HEK293 (cell line): ENCODE measurements around the gene DSG1.

Experiments
- CTCF ChIA-PET: fragments of 350-600 bp; formaldehyde crosslinking; extraction: SDS; loops from one replicate; lab custom pipeline; 2021; ENCODE audit warnings: antibody characterized with exemption; lab: Yijun Ruan, JAX
- POLR2A ChIA-PET: fragments of 300-600 bp; formaldehyde crosslinking; extraction: SDS; loops from one replicate; lab custom pipeline; 2020; ENCODE audit warnings: antibody characterized with exemption, inconsistent platforms; lab: Yijun Ruan, JAX
- H3K27ac ChIP-seq: fragments of 200-500 bp; sonication (Bioruptor generic); 2 replicates; pipeline ENCODE4 v1.5.1; 2014; ENCODE audit warnings: low read depth, low read length, control low read depth, inconsistent platforms; ENCODE audit errors: extremely low read depth
- H3K36me3 ChIP-seq, 2 experiments: fragments of 200-500 bp in 1 of 2; sonication (Bioruptor generic) in 1 of 2; 1 replicate in 1 of 2; 2 replicates in 1 of 2; pipeline ENCODE4 v1.5.1; 2014 to 2017; ENCODE audit warnings: inconsistent platforms in 2 of 2, low read length in 2 of 2; ENCODE audit not compliant: control insufficient read depth in 2 of 2, insufficient read depth in 1 of 2
- H3K4me1 ChIP-seq: fragments of 200-500 bp; sonication (Bioruptor generic); 2 replicates; pipeline ENCODE4 v1.5.1; 2014; ENCODE audit warnings: mild to moderate bottlenecking, low read length, inconsistent platforms; ENCODE audit not compliant: control insufficient read depth, insufficient read depth
- H3K4me3 ChIP-seq: 2 replicates; pipeline ENCODE4 v1.5.1; 2011; ENCODE audit warnings: low read depth, mild to moderate bottlenecking, control low read depth, low read length, moderate library complexity
- H3K9me3 ChIP-seq: fragments of 200-500 bp; sonication (Bioruptor generic); 2 replicates; pipeline ENCODE4 v1.5.1; 2014; ENCODE audit warnings: low read depth, low read length, inconsistent platforms; ENCODE audit not compliant: control insufficient read depth, insufficient read depth
- GLIS1 ChIP-seq: fragments of 450-650 bp; formaldehyde crosslinking; IDR thresholded peaks from 2 replicates; pipeline ENCODE4 v1.5.1; 2016; ENCODE audit warnings: missing biosample characterization, missing genetic modification characterization
- KLF16 ChIP-seq: fragments of 450-650 bp; formaldehyde crosslinking; IDR thresholded peaks from 2 replicates; pipeline ENCODE4 v1.5.1; 2017; ENCODE audit warnings: missing biosample characterization, missing genetic modification characterization
- KLF9 ChIP-seq: fragments of 450-650 bp; formaldehyde crosslinking; IDR thresholded peaks from 2 replicates; pipeline ENCODE4 v1.5.1; 2016; ENCODE audit warnings: missing biosample characterization, missing genetic modification characterization, low read depth
- SP3 ChIP-seq: fragments of 450-650 bp; formaldehyde crosslinking; IDR thresholded peaks from 2 replicates; pipeline ENCODE4 v1.5.1; 2016; ENCODE audit warnings: missing biosample characterization, missing genetic modification characterization
- ZFP37 ChIP-seq: fragments of 450-650 bp; formaldehyde crosslinking; IDR thresholded peaks from 2 replicates; pipeline ENCODE4 v1.5.1; 2016; ENCODE audit warnings: missing biosample characterization, missing genetic modification characterization
- ZNF146 ChIP-seq: fragments of 450-650 bp; formaldehyde crosslinking; IDR thresholded peaks from 2 replicates; pipeline ENCODE4 v1.5.1; 2016; ENCODE audit warnings: missing biosample characterization, missing genetic modification characterization
- ZNF157 ChIP-seq: fragments of 450-650 bp; formaldehyde crosslinking; IDR thresholded peaks from 2 replicates; pipeline ENCODE4 v1.5.1; 2016; ENCODE audit warnings: missing biosample characterization, missing genetic modification characterization
- ZNF202 ChIP-seq: fragments of 450-650 bp; formaldehyde crosslinking; IDR thresholded peaks from 2 replicates; pipeline ENCODE4 v1.5.1; 2016; ENCODE audit warnings: missing biosample characterization, missing genetic modification characterization, borderline replicate concordance
- ZNF302 ChIP-seq: fragments of 450-650 bp; formaldehyde crosslinking; IDR thresholded peaks from 2 replicates; pipeline ENCODE4 v1.5.1; 2016; ENCODE audit warnings: missing biosample characterization, missing genetic modification characterization, low read depth
- ZNF394 ChIP-seq: fragments of 450-650 bp; formaldehyde crosslinking; IDR thresholded peaks from 2 replicates; pipeline ENCODE4 v1.5.1; 2016; ENCODE audit warnings: missing biosample characterization, missing genetic modification characterization, mild to moderate bottlenecking, moderate library complexity, borderline replicate concordance
- ZNF48 ChIP-seq: fragments of 450-650 bp; formaldehyde crosslinking; IDR thresholded peaks from 2 replicates; pipeline ENCODE4 v1.5.1; 2016; ENCODE audit warnings: missing biosample characterization, missing genetic modification characterization
- ZNF530 ChIP-seq: fragments of 450-650 bp; formaldehyde crosslinking; IDR thresholded peaks from 2 replicates; pipeline ENCODE4 v1.5.1; 2016; ENCODE audit warnings: low read depth, missing biosample characterization, missing genetic modification characterization
- ZNF624 ChIP-seq: fragments of 450-650 bp; formaldehyde crosslinking; IDR thresholded peaks from 2 replicates; pipeline ENCODE4 v1.5.1; 2017; ENCODE audit warnings: missing biosample characterization, missing genetic modification characterization
- ZNF664 ChIP-seq: fragments of 450-650 bp; formaldehyde crosslinking; IDR thresholded peaks from 2 replicates; pipeline ENCODE4 v1.5.1; 2016; ENCODE audit warnings: missing biosample characterization, missing genetic modification characterization
- ZNF843 ChIP-seq: fragments of 450-650 bp; formaldehyde crosslinking; IDR thresholded peaks from 2 replicates; pipeline ENCODE4 v1.5.1; 2016; ENCODE audit warnings: missing biosample characterization, missing genetic modification characterization
- ZSCAN16 ChIP-seq: fragments of 450-650 bp; formaldehyde crosslinking; IDR thresholded peaks from 2 replicates; pipeline ENCODE4 v1.5.1; 2016; ENCODE audit warnings: missing biosample characterization, missing genetic modification characterization
- ZSCAN23 ChIP-seq: fragments of 450-650 bp; formaldehyde crosslinking; IDR thresholded peaks from 2 replicates; pipeline ENCODE4 v1.5.1; 2016; ENCODE audit warnings: missing biosample characterization, missing genetic modification characterization
- TF ChIP-seq, protein P1 (sequence below): fragments of 450-650 bp; formaldehyde crosslinking; conservative IDR thresholded peaks from 2 replicates; pipeline ENCODE4 v1.5.1; 2016; ENCODE audit warnings: low read depth, missing biosample characterization, missing genetic modification characterization
- TF ChIP-seq, protein P2 (sequence below): fragments of 450-650 bp; formaldehyde crosslinking; IDR thresholded peaks from 2 replicates; pipeline ENCODE4 v1.5.1; 2016; ENCODE audit warnings: missing biosample characterization, missing genetic modification characterization
- TF ChIP-seq, protein P3 (sequence below): fragments of 450-650 bp; formaldehyde crosslinking; IDR thresholded peaks from 2 replicates; pipeline ENCODE4 v1.5.1; 2017; ENCODE audit warnings: missing biosample characterization, missing genetic modification characterization
- TF ChIP-seq, protein P4 (sequence below): fragments of 450-650 bp; formaldehyde crosslinking; IDR thresholded peaks from 2 replicates; pipeline ENCODE4 v1.5.1; 2017; ENCODE audit warnings: missing biosample characterization, missing genetic modification characterization

Gene DSG1

DNA sequence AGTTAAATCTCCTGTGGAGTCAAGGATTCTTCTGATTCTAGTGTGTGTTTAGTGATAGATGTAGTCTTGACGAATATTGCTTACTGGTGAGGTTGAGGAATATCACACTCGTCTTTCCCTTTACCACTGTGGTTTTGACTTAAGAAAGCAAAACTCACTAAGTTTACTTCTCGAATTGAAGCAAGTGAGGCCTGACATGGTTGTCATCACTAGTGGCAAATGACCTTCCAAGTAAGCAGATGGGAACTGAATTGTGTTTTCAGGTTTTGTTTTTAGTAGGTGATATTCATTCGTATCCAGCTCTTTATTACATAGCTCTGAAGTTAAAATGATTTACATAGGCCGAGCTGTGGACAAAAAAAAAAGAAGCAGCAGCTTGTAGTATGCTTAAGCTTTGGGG lies 38.1 kb downstream of the DSG1 start:
- Histone ChIP-seq H3K4me1 (no peaks in the 10 kb centered on the region), H3K36me3 (no peaks in the 10 kb centered on the region), H3K4me3 (no peak overlapping the region), H3K9me3 (no peaks in the 10 kb centered on the region), H3K27ac (no peak overlapping the region)
- ChIA-PET POLR2A (no interaction called here), CTCF (no interaction called here)
- TF ChIP-seq ZNF157 (tag by site-specific recombination), result no peak
- no peak for TF ChIP-seq ZNF202 (tag by site-specific recombination)
- TF ChIP-seq ZNF664 (tag by site-specific recombination), result no peak
- TF ChIP-seq, protein P1, sequence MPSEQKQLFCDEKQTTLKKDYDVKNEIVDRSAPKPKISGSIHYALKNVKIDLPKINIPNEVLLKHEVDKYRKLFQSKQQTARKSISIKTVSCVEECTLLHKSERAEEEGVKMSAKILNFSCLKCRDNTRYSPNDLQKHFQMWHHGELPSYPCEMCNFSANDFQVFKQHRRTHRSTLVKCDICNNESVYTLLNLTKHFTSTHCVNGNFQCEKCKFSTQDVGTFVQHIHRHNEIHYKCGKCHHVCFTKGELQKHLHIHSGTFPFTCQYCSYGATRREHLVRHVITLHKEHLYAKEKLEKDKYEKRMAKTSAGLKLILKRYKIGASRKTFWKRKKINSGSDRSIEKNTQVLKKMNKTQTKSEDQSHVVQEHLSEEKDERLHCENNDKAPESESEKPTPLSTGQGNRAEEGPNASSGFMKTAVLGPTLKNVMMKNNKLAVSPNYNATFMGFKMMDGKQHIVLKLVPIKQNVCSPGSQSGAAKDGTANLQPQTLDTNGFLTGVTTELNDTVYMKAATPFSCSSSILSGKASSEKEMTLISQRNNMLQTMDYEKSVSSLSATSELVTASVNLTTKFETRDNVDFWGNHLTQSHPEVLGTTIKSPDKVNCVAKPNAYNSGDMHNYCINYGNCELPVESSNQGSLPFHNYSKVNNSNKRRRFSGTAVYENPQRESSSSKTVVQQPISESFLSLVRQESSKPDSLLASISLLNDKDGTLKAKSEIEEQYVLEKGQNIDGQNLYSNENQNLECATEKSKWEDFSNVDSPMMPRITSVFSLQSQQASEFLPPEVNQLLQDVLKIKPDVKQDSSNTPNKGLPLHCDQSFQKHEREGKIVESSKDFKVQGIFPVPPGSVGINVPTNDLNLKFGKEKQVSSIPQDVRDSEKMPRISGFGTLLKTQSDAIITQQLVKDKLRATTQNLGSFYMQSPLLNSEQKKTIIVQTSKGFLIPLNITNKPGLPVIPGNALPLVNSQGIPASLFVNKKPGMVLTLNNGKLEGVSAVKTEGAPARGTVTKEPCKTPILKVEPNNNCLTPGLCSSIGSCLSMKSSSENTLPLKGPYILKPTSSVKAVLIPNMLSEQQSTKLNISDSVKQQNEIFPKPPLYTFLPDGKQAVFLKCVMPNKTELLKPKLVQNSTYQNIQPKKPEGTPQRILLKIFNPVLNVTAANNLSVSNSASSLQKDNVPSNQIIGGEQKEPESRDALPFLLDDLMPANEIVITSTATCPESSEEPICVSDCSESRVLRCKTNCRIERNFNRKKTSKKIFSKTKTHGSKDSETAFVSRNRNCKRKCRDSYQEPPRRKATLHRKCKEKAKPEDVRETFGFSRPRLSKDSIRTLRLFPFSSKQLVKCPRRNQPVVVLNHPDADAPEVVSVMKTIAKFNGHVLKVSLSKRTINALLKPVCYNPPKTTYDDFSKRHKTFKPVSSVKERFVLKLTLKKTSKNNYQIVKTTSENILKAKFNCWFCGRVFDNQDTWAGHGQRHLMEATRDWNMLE, result no peak
- TF ChIP-seq ZNF302 (tag by site-specific recombination), result no peak
- TF ChIP-seq ZNF48 (tag by site-specific recombination), result no peak
- TF ChIP-seq, protein P2, sequence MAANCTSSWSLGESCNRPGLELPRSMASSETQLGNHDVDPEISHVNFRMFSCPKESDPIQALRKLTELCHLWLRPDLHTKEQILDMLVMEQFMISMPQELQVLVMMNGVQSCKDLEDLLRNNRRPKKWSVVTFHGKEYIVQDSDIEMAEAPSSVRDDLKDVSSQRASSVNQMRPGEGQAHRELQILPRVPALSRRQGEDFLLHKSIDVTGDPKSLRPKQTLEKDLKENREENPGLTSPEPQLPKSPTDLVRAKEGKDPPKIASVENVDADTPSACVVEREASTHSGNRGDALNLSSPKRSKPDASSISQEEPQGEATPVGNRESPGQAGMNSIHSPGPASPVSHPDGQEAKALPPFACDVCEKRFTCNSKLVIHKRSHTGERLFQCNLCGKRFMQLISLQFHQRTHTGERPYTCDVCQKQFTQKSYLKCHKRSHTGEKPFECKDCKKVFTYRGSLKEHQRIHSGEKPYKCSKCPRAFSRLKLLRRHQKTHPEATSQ (tag by site-specific recombination), result no peak
- no peak for TF ChIP-seq ZNF843 (tag by site-specific recombination)

DNA sequence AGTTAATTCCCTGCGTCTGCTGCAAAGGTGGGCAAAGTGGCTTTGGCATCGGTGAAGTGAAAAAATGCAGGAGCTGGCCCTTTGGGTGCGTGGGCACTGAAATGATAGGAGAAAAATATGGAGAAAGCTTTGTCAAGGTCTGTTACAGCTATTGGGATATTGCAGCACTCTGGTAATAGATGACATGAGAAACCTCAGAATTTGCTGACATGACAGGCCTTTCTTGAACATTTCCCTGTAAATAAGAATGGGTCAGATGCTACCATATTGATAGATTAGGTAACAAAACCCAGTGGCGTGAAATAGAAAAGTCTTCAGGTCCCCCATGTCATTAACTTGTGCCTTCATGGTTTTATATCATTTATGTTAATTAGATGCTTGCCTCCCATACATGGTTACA lies 46.2 kb downstream of the DSG1 start:
- no peak overlapping the region for H3K4me3 ChIP-seq
- H3K36me3 ChIP-seq, result no peaks in the 10 kb centered on the region
- no peak overlapping the region for H3K27ac ChIP-seq
- POLR2A ChIA-PET, result no interaction called here
- no peaks in the 10 kb centered on the region for H3K9me3 ChIP-seq
- TF ChIP-seq, protein P3, sequence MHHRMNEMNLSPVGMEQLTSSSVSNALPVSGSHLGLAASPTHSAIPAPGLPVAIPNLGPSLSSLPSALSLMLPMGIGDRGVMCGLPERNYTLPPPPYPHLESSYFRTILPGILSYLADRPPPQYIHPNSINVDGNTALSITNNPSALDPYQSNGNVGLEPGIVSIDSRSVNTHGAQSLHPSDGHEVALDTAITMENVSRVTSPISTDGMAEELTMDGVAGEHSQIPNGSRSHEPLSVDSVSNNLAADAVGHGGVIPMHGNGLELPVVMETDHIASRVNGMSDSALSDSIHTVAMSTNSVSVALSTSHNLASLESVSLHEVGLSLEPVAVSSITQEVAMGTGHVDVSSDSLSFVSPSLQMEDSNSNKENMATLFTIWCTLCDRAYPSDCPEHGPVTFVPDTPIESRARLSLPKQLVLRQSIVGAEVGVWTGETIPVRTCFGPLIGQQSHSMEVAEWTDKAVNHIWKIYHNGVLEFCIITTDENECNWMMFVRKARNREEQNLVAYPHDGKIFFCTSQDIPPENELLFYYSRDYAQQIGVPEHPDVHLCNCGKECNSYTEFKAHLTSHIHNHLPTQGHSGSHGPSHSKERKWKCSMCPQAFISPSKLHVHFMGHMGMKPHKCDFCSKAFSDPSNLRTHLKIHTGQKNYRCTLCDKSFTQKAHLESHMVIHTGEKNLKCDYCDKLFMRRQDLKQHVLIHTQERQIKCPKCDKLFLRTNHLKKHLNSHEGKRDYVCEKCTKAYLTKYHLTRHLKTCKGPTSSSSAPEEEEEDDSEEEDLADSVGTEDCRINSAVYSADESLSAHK (tag by site-specific recombination), result no peak
- TF ChIP-seq GLIS1 (tag by site-specific recombination) (no peak), ZNF146 (tag by site-specific recombination) (no peak), ZSCAN16 (no peak), ZNF624 (tag by site-specific recombination) (no peak), ZNF394 (tag by site-specific recombination) (no peak)
- CTCF ChIA-PET, result no interaction called here
- no peaks in the 10 kb centered on the region for H3K4me1 ChIP-seq

DNA sequence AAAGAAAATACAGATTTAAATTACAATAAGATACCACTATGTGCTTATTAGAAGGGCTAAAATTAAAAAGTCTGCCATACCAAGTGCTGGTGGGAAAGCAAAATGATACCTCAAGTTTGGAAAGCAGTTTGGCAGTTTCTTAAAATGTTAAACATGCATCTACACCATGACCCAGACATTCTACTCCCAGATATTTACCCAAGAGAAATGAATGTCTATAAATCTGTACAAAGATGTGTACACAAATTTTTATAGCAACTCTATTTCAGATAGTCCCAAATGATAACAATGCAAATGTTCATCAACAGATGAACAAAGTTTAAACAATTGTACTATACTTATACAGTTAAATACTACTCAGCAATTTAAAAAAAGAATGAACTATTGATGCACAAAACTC lies 51.5 kb downstream of the DSG1 start:
- TF ChIP-seq, protein P4, sequence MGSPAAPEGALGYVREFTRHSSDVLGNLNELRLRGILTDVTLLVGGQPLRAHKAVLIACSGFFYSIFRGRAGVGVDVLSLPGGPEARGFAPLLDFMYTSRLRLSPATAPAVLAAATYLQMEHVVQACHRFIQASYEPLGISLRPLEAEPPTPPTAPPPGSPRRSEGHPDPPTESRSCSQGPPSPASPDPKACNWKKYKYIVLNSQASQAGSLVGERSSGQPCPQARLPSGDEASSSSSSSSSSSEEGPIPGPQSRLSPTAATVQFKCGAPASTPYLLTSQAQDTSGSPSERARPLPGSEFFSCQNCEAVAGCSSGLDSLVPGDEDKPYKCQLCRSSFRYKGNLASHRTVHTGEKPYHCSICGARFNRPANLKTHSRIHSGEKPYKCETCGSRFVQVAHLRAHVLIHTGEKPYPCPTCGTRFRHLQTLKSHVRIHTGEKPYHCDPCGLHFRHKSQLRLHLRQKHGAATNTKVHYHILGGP (tag by site-specific recombination), result no peak
- TF ChIP-seq SP3 (no peak), KLF16 (no peak), ZSCAN23 (tag by site-specific recombination) (no peak), KLF9 (no peak), ZNF530 (no peak), ZFP37 (tag by site-specific recombination) (no peak)
- no peak overlapping the region for H3K4me3 ChIP-seq
- H3K36me3 ChIP-seq, result no peaks in the 10 kb centered on the region
- no peak overlapping the region for H3K27ac ChIP-seq
- ChIA-PET POLR2A (no interaction called here), CTCF (no interaction called here)
- H3K4me1 ChIP-seq, result no peaks in the 10 kb centered on the region
- H3K9me3 ChIP-seq, result no peaks in the 10 kb centered on the region
